ENCODE data around the gene LGI2. TPM values are rescaled to one million over a fixed set of nuclear protein-coding genes. Genes with fewer than 3 reads are reported as not detected.
"Not testable (repeated sequence)": the region's sequence is repeated elsewhere in the genome, so short reads cannot be mapped to it uniquely, and the experiment has no call there.

The LGI2 gene
- total RNA-seq, 1 donor from 2014 or later: 20.5 TPM

DNA sequence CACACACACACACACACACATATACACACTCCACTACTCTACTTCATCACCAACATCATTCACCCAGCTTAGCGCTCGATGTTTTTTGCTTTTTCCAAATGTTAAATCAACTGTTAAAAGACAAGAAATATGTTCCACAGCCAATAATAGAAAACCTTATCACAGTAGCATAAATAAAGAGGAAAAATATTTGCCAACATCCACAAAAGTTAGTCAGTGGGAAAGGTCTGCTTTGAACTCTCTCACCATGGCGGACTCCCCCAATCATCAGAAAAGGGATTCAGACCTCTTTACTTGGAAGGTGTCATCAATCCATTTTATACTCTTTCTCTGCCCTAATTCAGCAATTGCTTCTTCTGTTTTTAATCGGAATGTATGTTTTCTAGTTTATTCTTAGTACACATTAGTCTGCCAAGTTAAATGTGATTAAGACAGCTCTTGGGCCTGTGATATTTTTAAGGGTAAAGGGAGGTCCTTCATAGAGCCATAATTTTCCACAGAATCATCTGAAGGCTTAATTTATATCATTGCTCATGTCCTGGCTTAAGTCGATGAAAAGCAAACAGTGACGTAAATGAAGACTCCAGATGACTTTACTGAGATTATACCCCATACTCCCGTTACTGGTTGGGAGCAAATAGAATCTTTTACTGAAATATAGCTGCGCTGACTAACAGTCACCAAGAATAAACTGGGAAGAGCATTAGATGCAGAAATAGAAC, 29.7 kb upstream of the LGI2 start:
- no peaks in the 10 kb centered on the region for H3K27me3 Mint-ChIP-seq (ENCODE audit: unreplicated experiment)
- peaks cover 5% of the 10 kb centered on the region for H3K36me3 Mint-ChIP-seq (ENCODE audit: unreplicated experiment)
- no peak overlapping the region for H3K27ac Mint-ChIP-seq (ENCODE audit: unreplicated experiment)
- TF ChIP-seq, protein P1, sequence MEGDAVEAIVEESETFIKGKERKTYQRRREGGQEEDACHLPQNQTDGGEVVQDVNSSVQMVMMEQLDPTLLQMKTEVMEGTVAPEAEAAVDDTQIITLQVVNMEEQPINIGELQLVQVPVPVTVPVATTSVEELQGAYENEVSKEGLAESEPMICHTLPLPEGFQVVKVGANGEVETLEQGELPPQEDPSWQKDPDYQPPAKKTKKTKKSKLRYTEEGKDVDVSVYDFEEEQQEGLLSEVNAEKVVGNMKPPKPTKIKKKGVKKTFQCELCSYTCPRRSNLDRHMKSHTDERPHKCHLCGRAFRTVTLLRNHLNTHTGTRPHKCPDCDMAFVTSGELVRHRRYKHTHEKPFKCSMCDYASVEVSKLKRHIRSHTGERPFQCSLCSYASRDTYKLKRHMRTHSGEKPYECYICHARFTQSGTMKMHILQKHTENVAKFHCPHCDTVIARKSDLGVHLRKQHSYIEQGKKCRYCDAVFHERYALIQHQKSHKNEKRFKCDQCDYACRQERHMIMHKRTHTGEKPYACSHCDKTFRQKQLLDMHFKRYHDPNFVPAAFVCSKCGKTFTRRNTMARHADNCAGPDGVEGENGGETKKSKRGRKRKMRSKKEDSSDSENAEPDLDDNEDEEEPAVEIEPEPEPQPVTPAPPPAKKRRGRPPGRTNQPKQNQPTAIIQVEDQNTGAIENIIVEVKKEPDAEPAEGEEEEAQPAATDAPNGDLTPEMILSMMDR (IDR thresholded peaks at IDR 0.05; ENCODE audit: partially characterized antibody, unreplicated experiment): no peak
- H3K4me3 Mint-ChIP-seq (ENCODE audit: unreplicated experiment): no peak overlapping the region
- peaks cover 4% of the 10 kb centered on the region for H3K9me3 Mint-ChIP-seq (ENCODE audit: unreplicated experiment)
- H3K4me1 Mint-ChIP-seq (ENCODE audit: low read depth, unreplicated experiment): no peaks in the 10 kb centered on the region
- no peak for DNase-seq

GRCh38 chr4:25059791-25060190, 29.0 kb upstream of the LGI2 start:
- Mint-ChIP-seq H3K27ac (ENCODE audit: unreplicated experiment) (no peak overlapping the region), H3K9me3 (ENCODE audit: unreplicated experiment) (peaks cover 4% of the 10 kb centered on the region), H3K4me1 (ENCODE audit: low read depth, unreplicated experiment) (no peaks in the 10 kb centered on the region), H3K36me3 (ENCODE audit: unreplicated experiment) (peaks cover 5% of the 10 kb centered on the region), H3K4me3 (ENCODE audit: unreplicated experiment) (no peak overlapping the region), H3K27me3 (ENCODE audit: unreplicated experiment) (no peaks in the 10 kb centered on the region)
- TF ChIP-seq, protein P1 (IDR thresholded peaks at IDR 0.05; ENCODE audit: partially characterized antibody, unreplicated experiment): no peak
- no peak for DNase-seq

GRCh38 chr4:25058796-25059195, 28.1 kb upstream of the LGI2 start:
- H3K27ac Mint-ChIP-seq (ENCODE audit: unreplicated experiment): no peak overlapping the region
- no peak for DNase-seq
- H3K4me1 Mint-ChIP-seq (ENCODE audit: low read depth, unreplicated experiment): no peaks in the 10 kb centered on the region
- H3K36me3 Mint-ChIP-seq (ENCODE audit: unreplicated experiment): peaks cover 5% of the 10 kb centered on the region
- TF ChIP-seq, protein P1 (IDR thresholded peaks at IDR 0.05; ENCODE audit: partially characterized antibody, unreplicated experiment): no peak
- no peaks in the 10 kb centered on the region for H3K27me3 Mint-ChIP-seq (ENCODE audit: unreplicated experiment)
- no peak overlapping the region for H3K4me3 Mint-ChIP-seq (ENCODE audit: unreplicated experiment)
- peaks cover 7% of the 10 kb centered on the region for H3K9me3 Mint-ChIP-seq (ENCODE audit: unreplicated experiment)

GRCh38 chr4:25057299-25057698, 26.6 kb upstream of the LGI2 start:
- H3K4me3 Mint-ChIP-seq (ENCODE audit: unreplicated experiment): no peak overlapping the region
- H3K27ac Mint-ChIP-seq (ENCODE audit: unreplicated experiment): no peak overlapping the region
- TF ChIP-seq, protein P1 (IDR thresholded peaks at IDR 0.05; ENCODE audit: partially characterized antibody, unreplicated experiment): no peak
- no peaks in the 10 kb centered on the region for H3K27me3 Mint-ChIP-seq (ENCODE audit: unreplicated experiment)
- H3K36me3 Mint-ChIP-seq (ENCODE audit: unreplicated experiment): peaks cover 5% of the 10 kb centered on the region
- DNase-seq: no peak
- peaks cover 6% of the 10 kb centered on the region for H3K9me3 Mint-ChIP-seq (ENCODE audit: unreplicated experiment)
- H3K4me1 Mint-ChIP-seq (ENCODE audit: low read depth, unreplicated experiment): no peaks in the 10 kb centered on the region

- DNase-seq; H3K27me3 Mint-ChIP-seq (ENCODE audit: unreplicated experiment); H3K27ac Mint-ChIP-seq (ENCODE audit: unreplicated experiment); H3K9me3 Mint-ChIP-seq (ENCODE audit: unreplicated experiment); H3K36me3 Mint-ChIP-seq (ENCODE audit: unreplicated experiment); H3K4me3 Mint-ChIP-seq (ENCODE audit: unreplicated experiment); H3K4me1 Mint-ChIP-seq (ENCODE audit: low read depth, unreplicated experiment): not testable (repeated sequence)
These were observed 21.3 kb upstream of the LGI2 start for GRCh38 chr4:25052037-25052436.
